Calu3 (cell line): Measurements from ENCODE around the gene LYRM9. TPM values are rescaled to one million over a fixed set of nuclear protein-coding genes. Genes with fewer than 3 reads are reported as not detected.

Experiments used
- BruUV-seq: library from RNA; stranded (reverse); fragments of 400-500 nt; replicated peaks from 2 replicates; lab custom pipeline; 2021; lab: Mats Ljungman, UMichigan
- CTCF ChIA-PET: fragments of 300-600 bp; sonication (Branson Sonifier 250); formaldehyde crosslinking; loops from one replicate; lab custom pipeline; 2022; ENCODE audit warnings: antibody characterized with exemption; lab: Charles Lee
- DNase-seq: peaks from one replicate; pipeline ENCODE4 v3.0.0; 2022
- H3K27ac Mint-ChIP-seq: one replicate; pipeline ENCODE4 v1.8.0; 2022; ENCODE audit warnings: mixed read lengths; ENCODE audit not compliant: unreplicated experiment
- H3K27me3 Mint-ChIP-seq: one replicate; pipeline ENCODE4 v1.8.0; 2022; ENCODE audit warnings: mixed read lengths; ENCODE audit not compliant: unreplicated experiment
- H3K36me3 Mint-ChIP-seq: one replicate; pipeline ENCODE4 v1.8.0; 2022; ENCODE audit warnings: mild to moderate bottlenecking, moderate library complexity, mixed read lengths; ENCODE audit not compliant: insufficient read depth, unreplicated experiment
- H3K4me1 Mint-ChIP-seq: one replicate; pipeline ENCODE4 v1.8.0; 2022; ENCODE audit warnings: mild to moderate bottlenecking, low read depth, mixed read lengths; ENCODE audit not compliant: unreplicated experiment
- H3K4me3 Mint-ChIP-seq: one replicate; pipeline ENCODE4 v1.8.0; 2022; ENCODE audit warnings: mild to moderate bottlenecking, low read depth, moderate library complexity, mixed read lengths; ENCODE audit not compliant: unreplicated experiment
- H3K9me3 Mint-ChIP-seq: one replicate; pipeline ENCODE4 v1.8.0; 2022; ENCODE audit warnings: low read depth, mixed read lengths; ENCODE audit not compliant: unreplicated experiment
- intact Hi-C: fragments of 100-400 bp; cut with micrococcal nuclease; formaldehyde crosslinking; loops from one replicate; pipeline ENCODE4 v1.10.0; 2022; ENCODE audit not compliant: unreplicated experiment
- total RNA-seq: library from RNA; stranded (reverse); gene quantifications from 2 replicates; pipeline ENCODE4 v1.2.3, GENCODE V29; 2022
- TF ChIP-seq, protein P1 (sequence below): fragments of 200-600 bp; IDR thresholded peaks from one replicate; pipeline ENCODE4 v1.8.0; 2022; ENCODE audit warnings: antibody characterized with exemption; ENCODE audit not compliant: unreplicated experiment

LYRM9 gene
- total RNA-seq, 1 experiment from 2014 or later, result 1.7 TPM

DNA sequence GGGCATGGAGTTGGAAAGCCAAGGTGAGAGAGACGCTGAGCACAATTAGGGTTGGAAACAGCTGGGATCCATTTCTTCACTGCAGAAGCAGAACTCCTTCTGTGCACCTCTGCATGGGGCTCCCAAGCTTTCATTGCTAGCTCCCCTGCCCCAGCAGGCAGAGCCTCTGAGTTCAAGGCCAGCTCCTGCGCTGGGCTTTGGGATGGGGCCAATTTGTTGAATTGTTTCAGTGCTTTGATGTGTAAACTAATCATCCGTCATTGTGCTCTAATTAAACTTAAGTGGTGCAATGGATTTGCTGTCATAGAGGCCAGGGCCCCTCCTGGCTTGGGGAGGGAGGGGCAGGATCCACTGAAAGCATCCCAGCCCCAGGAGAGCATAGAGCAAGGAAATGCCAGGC, 13.5 kb upstream of the LYRM9 start:
- Mint-ChIP-seq H3K27me3 (peaks cover 40% of the 10 kb centered on the region), H3K4me3 (no peak overlapping the region), H3K36me3 (no peaks in the 10 kb centered on the region), H3K27ac (no peak overlapping the region), H3K9me3 (no peaks in the 10 kb centered on the region), H3K4me1 (no peaks in the 10 kb centered on the region)
- TF ChIP-seq, protein P1, sequence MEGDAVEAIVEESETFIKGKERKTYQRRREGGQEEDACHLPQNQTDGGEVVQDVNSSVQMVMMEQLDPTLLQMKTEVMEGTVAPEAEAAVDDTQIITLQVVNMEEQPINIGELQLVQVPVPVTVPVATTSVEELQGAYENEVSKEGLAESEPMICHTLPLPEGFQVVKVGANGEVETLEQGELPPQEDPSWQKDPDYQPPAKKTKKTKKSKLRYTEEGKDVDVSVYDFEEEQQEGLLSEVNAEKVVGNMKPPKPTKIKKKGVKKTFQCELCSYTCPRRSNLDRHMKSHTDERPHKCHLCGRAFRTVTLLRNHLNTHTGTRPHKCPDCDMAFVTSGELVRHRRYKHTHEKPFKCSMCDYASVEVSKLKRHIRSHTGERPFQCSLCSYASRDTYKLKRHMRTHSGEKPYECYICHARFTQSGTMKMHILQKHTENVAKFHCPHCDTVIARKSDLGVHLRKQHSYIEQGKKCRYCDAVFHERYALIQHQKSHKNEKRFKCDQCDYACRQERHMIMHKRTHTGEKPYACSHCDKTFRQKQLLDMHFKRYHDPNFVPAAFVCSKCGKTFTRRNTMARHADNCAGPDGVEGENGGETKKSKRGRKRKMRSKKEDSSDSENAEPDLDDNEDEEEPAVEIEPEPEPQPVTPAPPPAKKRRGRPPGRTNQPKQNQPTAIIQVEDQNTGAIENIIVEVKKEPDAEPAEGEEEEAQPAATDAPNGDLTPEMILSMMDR, result no peak
- BruUV-seq, result no TSS peak
- intact Hi-C loops, result no loop called here
- CTCF ChIA-PET, result no interaction called here
- DNase-seq, result no peak

DNA sequence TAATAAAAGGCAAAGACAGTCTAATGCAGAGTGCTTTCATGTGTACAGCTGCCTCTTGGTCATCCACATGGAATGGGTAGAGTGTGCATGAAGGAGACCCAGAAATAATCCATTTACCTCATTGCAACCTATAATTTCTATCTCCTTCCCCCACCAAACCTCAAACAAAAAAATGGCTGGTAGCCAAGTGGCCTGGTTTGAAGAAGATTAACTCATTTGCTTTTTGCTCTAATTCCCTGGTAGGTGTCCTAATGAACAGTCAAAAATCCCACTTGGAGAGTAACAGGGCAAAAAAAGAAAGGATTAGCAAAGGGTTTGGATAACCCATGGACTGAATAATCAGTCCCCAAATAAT, 13.0 kb upstream of the LYRM9 start:
- no TSS peak for BruUV-seq
- TF ChIP-seq, protein P1, result no peak
- no peak overlapping the region for H3K4me3 Mint-ChIP-seq
- CTCF ChIA-PET, result no interaction called here
- intact Hi-C loops, result no loop called here
- no peaks in the 10 kb centered on the region for H3K4me1 Mint-ChIP-seq
- no peak overlapping the region for H3K27ac Mint-ChIP-seq
- no peak for DNase-seq
- no peaks in the 10 kb centered on the region for H3K9me3 Mint-ChIP-seq
- no peaks in the 10 kb centered on the region for H3K36me3 Mint-ChIP-seq
- peaks cover 40% of the 10 kb centered on the region for H3K27me3 Mint-ChIP-seq

DNA sequence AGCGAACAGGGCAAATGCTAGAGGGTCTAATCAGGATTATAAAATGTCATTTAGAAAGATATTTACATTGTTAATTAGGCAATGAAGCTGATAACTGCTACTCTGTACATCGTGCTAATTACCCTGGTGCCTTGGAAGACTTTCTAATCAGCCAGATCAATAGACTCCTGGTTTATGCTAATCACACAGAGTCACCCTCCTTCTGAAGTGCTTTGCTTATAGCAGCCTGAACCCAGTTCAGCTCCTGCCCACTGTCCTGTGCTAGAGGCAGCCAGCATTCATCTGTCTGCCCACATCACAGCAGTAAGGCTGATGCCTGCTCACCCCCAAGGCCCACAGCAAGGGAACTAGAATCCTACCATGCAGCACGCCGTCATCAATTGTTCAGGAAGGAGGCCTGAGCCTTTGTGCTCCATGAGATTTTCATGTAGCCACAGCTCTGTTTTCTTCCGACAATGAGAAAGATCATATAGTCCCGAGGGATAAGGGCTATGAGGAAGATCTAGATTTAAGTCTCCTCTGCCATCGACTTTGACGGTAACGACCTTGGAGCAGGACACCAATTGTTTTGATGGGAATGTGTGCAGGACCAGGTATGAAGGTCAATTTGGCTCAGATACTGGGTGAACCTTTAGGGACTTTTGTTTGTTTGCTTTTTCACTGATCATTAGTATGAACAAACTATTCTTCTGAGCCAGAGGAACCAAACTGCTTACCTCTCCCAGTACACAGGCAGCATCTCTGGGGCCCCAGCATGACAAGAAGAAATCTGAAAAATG, 12.5 kb upstream of the LYRM9 start:
- no peak overlapping the region for H3K27ac Mint-ChIP-seq
- BruUV-seq, result no TSS peak
- intact Hi-C loops, result no loop called here
- no peaks in the 10 kb centered on the region for H3K4me1 Mint-ChIP-seq
- CTCF ChIA-PET, result no interaction called here
- H3K36me3 Mint-ChIP-seq, result no peaks in the 10 kb centered on the region
- no peak overlapping the region for H3K4me3 Mint-ChIP-seq
- TF ChIP-seq, protein P1, result no peak
- DNase-seq, result no peak
- H3K9me3 Mint-ChIP-seq, result no peaks in the 10 kb centered on the region
- H3K27me3 Mint-ChIP-seq, result peaks cover 40% of the 10 kb centered on the region

DNA sequence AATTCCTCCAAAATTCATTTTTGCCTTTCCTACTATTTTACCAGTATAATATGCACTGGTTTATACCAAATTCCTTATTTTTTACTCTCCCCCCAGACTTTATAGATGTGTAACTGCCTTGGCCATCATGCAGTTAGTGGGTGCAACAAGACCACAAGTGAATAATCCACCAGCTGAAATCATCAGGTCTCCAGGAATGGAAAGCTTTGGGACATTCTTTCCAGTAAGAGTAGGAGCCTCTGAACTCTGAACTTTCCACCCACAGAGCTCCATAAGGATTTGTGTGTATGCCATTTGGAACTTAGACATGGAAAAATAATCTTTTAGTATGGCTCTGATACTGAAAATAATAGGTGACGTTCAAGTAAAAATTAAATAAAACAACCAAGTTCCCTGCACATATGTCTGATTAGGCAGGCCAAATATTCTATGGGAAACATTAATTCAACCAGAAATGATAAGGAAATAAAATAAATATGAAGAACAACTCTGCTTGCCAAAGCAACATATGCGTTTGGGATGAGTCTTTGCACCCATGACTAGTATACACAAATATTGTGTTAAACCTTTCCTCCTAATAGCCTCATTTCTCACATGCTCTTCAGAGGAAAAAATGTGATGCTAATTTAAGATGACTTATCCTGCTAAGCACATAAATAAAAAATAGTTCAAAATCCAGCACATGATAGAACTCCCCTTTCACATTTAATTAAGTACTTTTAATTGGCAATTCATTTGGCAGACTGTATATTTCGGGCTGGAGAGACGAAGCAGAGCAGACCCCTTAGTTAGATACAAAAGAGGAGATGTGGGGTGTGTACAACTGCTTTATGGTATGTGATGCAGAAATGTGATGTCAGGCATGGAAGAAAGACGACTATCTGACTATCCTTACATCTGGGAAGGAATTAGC, 11.6 kb upstream of the LYRM9 start:
- Mint-ChIP-seq H3K27ac (no peak overlapping the region), H3K4me3 (no peak overlapping the region), H3K9me3 (no peaks in the 10 kb centered on the region), H3K36me3 (no peaks in the 10 kb centered on the region), H3K27me3 (peaks cover 40% of the 10 kb centered on the region), H3K4me1 (no peaks in the 10 kb centered on the region)
- BruUV-seq, result no TSS peak
- CTCF ChIA-PET, result no interaction called here
- no peak for DNase-seq
- intact Hi-C loops, result no loop called here
- TF ChIP-seq, protein P1, result no peak
